ENCODE measurements around the gene PTK7. TPM values are rescaled to one million over a fixed set of nuclear protein-coding genes. Genes with fewer than 3 reads are reported as not detected.
A peak's percentile ranks its signal among the peaks of the same experiment; 100 is the strongest.

The PTK7 gene
- total RNA-seq, 1 experiment from 2014 or later = 59.6 TPM

DNA sequence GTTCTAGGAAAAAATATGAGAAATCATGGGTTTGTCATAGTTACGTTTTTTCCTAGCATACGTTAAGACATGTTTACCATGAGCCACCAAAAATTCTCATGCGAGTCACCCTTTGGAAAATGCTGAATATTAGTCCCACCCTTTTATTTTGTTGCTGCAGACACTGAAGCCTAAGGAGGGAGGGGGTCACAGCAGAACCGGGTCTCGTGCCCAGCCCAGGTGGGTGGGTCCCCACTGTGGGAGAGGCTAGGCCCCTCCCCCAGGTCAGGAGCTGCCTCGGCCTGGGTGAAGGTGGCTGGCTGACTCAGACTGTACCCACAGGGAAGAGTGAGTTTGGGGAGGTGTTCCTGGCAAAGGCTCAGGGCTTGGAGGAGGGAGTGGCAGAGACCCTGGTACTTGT, 68.8 kb downstream of the PTK7 start:
- DNase-seq (ENCODE audit: low read depth) = no peak

- DNase-seq (ENCODE audit: low read depth) = no peak
Measured at GRCh38 chr6:43146261-43146660, 70.1 kb downstream of the PTK7 start.

- no peak for DNase-seq (ENCODE audit: low read depth)
Measured at GRCh38 chr6:43146709-43147688, 70.9 kb downstream of the PTK7 start.

DNA sequence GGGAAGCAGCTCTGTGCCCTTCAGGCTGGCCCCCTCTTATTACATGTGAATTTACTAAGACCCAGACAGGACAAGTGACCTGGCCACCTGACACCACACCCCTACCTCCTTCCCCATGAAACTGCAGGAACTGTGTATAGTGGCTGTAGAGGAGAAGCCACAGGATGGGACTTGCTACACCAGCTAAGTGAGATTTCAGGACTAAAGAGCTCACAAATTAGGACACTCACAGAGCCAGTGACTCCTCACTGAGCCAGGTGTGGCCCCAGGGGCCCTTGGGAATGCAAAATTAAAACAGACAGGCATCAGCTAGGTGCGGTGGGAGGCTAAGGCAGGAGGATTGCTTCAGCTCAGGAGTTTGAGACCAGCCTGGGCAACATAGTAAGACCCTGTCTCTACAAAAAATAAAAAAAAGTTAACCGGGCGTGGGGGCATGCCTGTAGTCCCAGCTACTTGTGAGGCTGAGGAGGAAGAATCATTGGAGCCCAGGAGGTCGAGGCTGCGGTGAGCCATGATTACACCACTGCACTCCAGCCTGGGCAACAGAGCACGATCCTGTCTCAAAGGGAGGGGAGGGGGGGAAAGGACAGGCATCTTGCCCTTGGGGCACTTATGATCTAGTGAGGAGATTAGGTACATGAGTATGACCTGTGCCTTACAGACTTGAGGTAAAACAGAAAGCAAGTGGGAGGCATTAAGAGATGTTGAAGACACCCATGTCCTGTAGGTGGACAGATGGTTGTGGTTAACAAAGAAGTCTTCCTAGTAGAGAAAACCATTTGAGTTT, 71.8 kb downstream of the PTK7 start:
- no peak for DNase-seq (ENCODE audit: low read depth)

- no peak for DNase-seq (ENCODE audit: low read depth)
Measured at GRCh38 chr6:43149265-43149664, 73.2 kb downstream of the PTK7 start.

- DNase-seq (ENCODE audit: low read depth) = no peak
Measured at GRCh38 chr6:43150051-43150751, 74.1 kb downstream of the PTK7 start.

- no peak for DNase-seq (ENCODE audit: low read depth)
Measured at GRCh38 chr6:43159599-43159998, 83.5 kb downstream of the PTK7 start.

DNA sequence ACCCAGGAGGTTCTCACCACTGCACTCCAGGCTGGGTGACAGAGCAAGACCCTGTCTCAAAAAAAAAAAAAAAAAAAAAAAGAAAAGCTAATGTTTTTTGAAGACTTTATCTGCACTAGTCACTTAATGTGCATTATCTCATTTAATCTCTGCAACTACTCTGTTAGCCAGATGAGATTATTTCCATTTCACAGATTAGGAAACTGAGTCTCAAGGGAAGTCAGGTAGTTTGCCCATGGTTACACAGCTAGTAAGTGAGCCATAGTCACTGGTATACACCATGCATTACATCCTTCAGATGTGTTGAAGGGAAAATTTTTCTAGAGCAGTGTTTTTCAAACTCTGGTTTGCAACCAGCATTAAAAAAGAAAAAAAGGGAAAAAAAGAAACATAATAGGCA, 87.8 kb downstream of the PTK7 start:
- no peak for DNase-seq (ENCODE audit: low read depth)

GRCh38 chr6:43170417-43170930, 94.4 kb downstream of the PTK7 start:
- no peak for DNase-seq (ENCODE audit: low read depth)

- peak; percentile 99 for DNase-seq (ENCODE audit: low read depth)
Measured at GRCh38 chr6:43170931-43171706, 95.0 kb downstream of the PTK7 start, which contains the start of gene SRF. Gene SRF, plus strand, starts transcription at chr6:43171269. Its CDS starts 388 bp downstream, at chr6:43171657.

GRCh38 chr6:43171707-43172103, 95.6 kb downstream of the PTK7 start:
- DNase-seq (ENCODE audit: low read depth) = no peak

GRCh38 chr6:43172104-43173007, 96.2 kb downstream of the PTK7 start:
- DNase-seq (ENCODE audit: low read depth) = peak; percentile 29

DNA sequence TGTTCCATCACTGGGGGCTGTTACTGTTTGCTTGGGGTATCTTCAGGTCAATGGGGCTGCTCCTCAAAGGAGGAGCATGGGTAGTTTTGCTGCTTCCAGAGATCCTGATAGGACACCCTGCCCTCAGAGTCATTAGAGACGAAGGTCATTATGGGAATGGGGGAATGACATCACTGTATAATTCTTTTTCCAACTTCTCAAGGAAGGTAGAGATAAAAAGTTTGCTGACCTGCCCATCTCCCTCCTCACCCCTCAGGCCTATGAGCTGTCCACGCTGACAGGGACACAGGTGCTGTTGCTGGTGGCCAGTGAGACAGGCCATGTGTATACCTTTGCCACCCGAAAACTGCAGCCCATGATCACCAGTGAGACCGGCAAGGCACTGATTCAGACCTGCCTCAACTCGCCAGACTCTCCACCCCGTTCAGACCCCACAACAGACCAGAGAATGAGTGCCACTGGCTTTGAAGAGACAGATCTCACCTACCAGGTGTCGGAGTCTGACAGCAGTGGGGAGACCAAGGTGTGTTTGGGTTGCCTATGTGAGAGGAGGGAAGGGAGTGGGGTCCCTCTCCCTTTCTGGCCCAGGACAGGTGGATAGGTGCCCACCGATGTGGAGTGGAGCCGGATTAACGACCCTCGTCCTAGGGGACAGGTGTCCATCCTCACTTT, 97.6 kb downstream of the PTK7 start:
- DNase-seq (ENCODE audit: low read depth) = peak; percentile 9

GRCh38 chr6:43174263-43175112, 98.4 kb downstream of the PTK7 start:
- DNase-seq (ENCODE audit: low read depth) = peak; percentile 99

GRCh38 chr6:43175676-43176422, 99.7 kb downstream of the PTK7 start:
- no peak for DNase-seq (ENCODE audit: low read depth)

DNA sequence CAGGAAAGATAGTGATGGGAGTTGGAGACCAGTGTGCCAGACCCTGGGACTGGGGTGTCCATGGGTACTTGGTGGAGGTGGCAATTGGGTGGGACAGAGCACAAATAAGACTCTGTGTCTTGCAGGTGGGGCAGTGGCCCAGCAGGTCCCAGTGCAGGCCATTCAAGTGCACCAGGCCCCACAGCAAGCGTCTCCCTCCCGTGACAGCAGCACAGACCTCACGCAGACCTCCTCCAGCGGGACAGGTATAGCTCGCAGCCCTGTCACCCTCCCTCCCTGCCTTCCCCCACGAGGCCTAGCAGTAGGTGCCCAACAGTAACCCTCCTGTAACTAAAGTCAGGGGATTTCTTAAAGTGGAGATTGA, 100.3 kb downstream of the PTK7 start:
- no peak for DNase-seq (ENCODE audit: low read depth)

- DNase-seq (ENCODE audit: low read depth) = no peak
Measured at GRCh38 chr6:43178150-43178549, 102.0 kb downstream of the PTK7 start.
